Fibroblast of villous mesenchyme (primary cell): Measurements from ENCODE around the gene KLC4. TPM values are rescaled to one million over a fixed set of nuclear protein-coding genes. Genes with fewer than 3 reads are reported as not detected.
"Not testable (repeated sequence)": the region's sequence is repeated elsewhere in the genome, so short reads cannot be mapped to it uniquely, and the experiment has no call there.

Experiments
- DNase-seq: peaks from one replicate; pipeline ENCODE4 v3.0.0-alpha.2; 2010; ENCODE audit warnings: low read depth
- H3K4me3 ChIP-seq: 2 replicates; pipeline ENCODE4 v1.5.1; 2011; ENCODE audit warnings: low read depth, mild to moderate bottlenecking, low read length
- total RNA-seq: library from RNA; depleted of rRNA; stranded (reverse); fragments of >200 nt; gene quantifications from 2 replicates; pipeline ENCODE4 v1.2.3, GENCODE V29; 2012
- TF ChIP-seq, protein P1 (sequence below): IDR thresholded peaks from 2 replicates; pipeline ENCODE4 v1.5.1; 2012; ENCODE audit warnings: low read depth, mild to moderate bottlenecking, low read length; ENCODE audit not compliant: insufficient read depth

The KLC4 gene
- total RNA-seq, 1 donor: 16.0 TPM

GRCh38 chr6:43035495-43036194 lies 23.8 kb upstream of the KLC4 start:
- TF ChIP-seq, protein P1, sequence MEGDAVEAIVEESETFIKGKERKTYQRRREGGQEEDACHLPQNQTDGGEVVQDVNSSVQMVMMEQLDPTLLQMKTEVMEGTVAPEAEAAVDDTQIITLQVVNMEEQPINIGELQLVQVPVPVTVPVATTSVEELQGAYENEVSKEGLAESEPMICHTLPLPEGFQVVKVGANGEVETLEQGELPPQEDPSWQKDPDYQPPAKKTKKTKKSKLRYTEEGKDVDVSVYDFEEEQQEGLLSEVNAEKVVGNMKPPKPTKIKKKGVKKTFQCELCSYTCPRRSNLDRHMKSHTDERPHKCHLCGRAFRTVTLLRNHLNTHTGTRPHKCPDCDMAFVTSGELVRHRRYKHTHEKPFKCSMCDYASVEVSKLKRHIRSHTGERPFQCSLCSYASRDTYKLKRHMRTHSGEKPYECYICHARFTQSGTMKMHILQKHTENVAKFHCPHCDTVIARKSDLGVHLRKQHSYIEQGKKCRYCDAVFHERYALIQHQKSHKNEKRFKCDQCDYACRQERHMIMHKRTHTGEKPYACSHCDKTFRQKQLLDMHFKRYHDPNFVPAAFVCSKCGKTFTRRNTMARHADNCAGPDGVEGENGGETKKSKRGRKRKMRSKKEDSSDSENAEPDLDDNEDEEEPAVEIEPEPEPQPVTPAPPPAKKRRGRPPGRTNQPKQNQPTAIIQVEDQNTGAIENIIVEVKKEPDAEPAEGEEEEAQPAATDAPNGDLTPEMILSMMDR: no peak
- no peak for DNase-seq
- H3K4me3 ChIP-seq: no peak overlapping the region

GRCh38 chr6:43036712-43037111 lies 22.7 kb upstream of the KLC4 start:
- no peak overlapping the region for H3K4me3 ChIP-seq
- no peak for DNase-seq
- TF ChIP-seq, protein P1: no peak

DNA sequence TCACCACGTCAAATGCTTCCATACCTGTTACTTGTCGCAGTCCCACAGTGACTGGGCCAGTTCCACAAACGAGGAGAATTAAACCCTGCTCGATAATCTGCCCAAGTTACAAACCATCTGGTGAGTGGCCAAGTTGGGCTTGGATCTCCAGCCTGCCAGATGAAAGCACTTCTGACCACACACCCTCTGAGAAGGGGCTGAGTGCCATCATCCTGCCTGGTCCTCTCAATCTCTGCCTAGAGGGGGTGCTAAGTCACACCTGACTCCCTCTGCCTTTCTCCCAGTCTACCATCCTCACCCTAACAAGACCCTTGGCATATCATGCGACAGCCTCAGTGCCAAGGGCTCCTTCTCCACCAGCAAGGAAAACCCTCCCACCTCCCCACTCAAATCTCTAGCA lies 22.2 kb upstream of the KLC4 start:
- TF ChIP-seq, protein P1: no peak
- no peak overlapping the region for H3K4me3 ChIP-seq
- DNase-seq: no peak

- no peak for DNase-seq
- TF ChIP-seq, protein P1: no peak
- H3K4me3 ChIP-seq: no peak overlapping the region
Measured at GRCh38 chr6:43037706-43038105, 21.7 kb upstream of the KLC4 start.

DNA sequence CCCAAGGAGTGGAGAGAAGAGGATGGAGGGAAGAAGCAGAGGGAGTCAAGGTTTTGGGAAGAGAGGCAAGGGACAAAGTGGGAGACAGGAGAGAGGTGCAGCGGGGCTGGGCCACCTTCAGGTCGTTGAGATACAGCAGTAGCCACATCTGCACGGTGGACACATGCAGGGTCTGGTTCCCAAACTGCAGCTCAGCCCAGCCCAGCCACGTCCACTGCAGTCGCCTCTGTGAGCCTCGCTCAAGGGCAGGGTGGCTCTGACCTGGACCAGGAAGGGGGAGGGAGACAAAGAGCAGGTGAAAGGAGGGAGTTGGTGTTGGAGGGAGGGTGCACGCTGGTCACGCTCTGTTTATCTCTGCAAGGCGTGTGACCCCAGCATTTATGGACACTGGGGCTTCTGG lies 20.7 kb upstream of the KLC4 start:
- TF ChIP-seq, protein P1: no peak
- no peak for DNase-seq

GRCh38 chr6:43040542-43041257 lies 18.7 kb upstream of the KLC4 start:
- TF ChIP-seq, protein P1: no peak
- DNase-seq: no peak

More for the DNA sequence above, 20.7 kb upstream of the KLC4 start:
- no peak overlapping the region for H3K4me3 ChIP-seq

DNA sequence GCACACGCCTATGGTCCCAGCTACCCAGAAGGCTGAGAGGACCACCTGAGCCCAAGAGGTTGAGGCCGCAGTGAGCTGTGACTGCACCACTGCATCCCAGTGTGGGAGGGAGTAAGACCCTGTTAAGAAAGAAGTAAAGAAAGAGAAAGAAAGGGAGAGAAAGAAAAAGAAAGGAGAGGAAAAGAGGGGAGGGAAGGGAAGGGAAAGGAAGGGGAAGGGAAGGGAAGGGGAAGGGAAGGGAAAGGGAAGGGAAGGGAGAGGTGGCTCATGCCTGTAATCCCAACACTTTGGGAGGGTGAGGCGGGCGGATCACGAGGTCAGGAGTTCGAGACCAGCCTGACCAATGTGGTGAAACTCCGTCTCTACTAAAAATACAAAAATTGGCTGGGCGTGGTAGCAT lies 18.0 kb upstream of the KLC4 start:
- not testable (repeated sequence) for H3K4me3 ChIP-seq, DNase-seq

More at GRCh38 chr6:43040542-43041257, 18.7 kb upstream of the KLC4 start:
- no peak overlapping the region for H3K4me3 ChIP-seq
